Measurements from ENCODE around the gene EXOC6. TPM values are rescaled to one million over a fixed set of nuclear protein-coding genes. Genes with fewer than 3 reads are reported as not detected.
"Not testable (repeated sequence)": the region's sequence is repeated elsewhere in the genome, so short reads cannot be mapped to it uniquely, and the experiment has no call there.

The EXOC6 gene
- total and polyA plus RNA-seq, 3 experiments from 2014 or later = 7.3 to 10.9 (median 10.6) TPM

- Mint-ChIP-seq H3K36me3 (peaks cover 0 to 9% (median 2%) of the 10 kb centered on the region in 3 donors), H3K9me3 (no peaks in the 10 kb centered on the region), H3K27me3 (no peaks in the 10 kb centered on the region), H3K4me1 (no peaks in the 10 kb centered on the region), H3K27ac (no peak overlapping the region), H3K4me3 (no peak overlapping the region)
- H3K4me3 ChIP-seq (ENCODE audit: low read length) = no peak overlapping the region
- H3K36me3 ChIP-seq (ENCODE audit: insufficient read depth, low read length) = no peaks in the 10 kb centered on the region
- ChIA-PET POLR2A (no interaction called here), CTCF (interaction anchor here (1.1 to 1.5 kb wide), 3 partner anchors 63 to 105 kb away, joined by 3 read pairs; no protein-coding TSS in a partner anchor)
- no peak overlapping the region for H3K27ac ChIP-seq (ENCODE audit: low read depth, low read length)
- H3K4me1 ChIP-seq (ENCODE audit: insufficient read depth, low read length) = no peaks in the 10 kb centered on the region
- no peaks in the 10 kb centered on the region for H3K27me3 ChIP-seq (ENCODE audit: insufficient read depth, low read length, poor library complexity, severe bottlenecking)
- H3K9me3 ChIP-seq (ENCODE audit: low read length) = no peaks in the 10 kb centered on the region
- peak in 1 of 5 donors; percentile 2 for DNase-seq
Observed at GRCh38 chr10:92965314-92965713, 117.0 kb downstream of the EXOC6 start.

- peaks cover 0 to 2% (median 0%) of the 10 kb centered on the region in 5 donors for H3K9me3 Mint-ChIP-seq
- H3K36me3 ChIP-seq (ENCODE audit: insufficient read depth, low read length) = no peaks in the 10 kb centered on the region
- H3K27me3 Mint-ChIP-seq = no peaks in the 10 kb centered on the region
- H3K4me3 ChIP-seq (ENCODE audit: low read length) = no peak overlapping the region
- H3K4me1 ChIP-seq (ENCODE audit: insufficient read depth, low read length) = no peaks in the 10 kb centered on the region
- DNase-seq = no peak
- ChIA-PET CTCF (no interaction called here), POLR2A (no interaction called here)
- peaks cover 8 to 24% (median 13%) of the 10 kb centered on the region in 3 donors for H3K36me3 Mint-ChIP-seq
- H3K27ac Mint-ChIP-seq = no peak overlapping the region
- H3K4me3 Mint-ChIP-seq = no peak overlapping the region
- H3K4me1 Mint-ChIP-seq = no peaks in the 10 kb centered on the region
- H3K9me3 ChIP-seq (ENCODE audit: low read length) = no peaks in the 10 kb centered on the region
- H3K27ac ChIP-seq (ENCODE audit: low read depth, low read length) = no peak overlapping the region
- no peaks in the 10 kb centered on the region for H3K27me3 ChIP-seq (ENCODE audit: insufficient read depth, low read length, poor library complexity, severe bottlenecking)
Observed at GRCh38 chr10:92967641-92968040, 119.3 kb downstream of the EXOC6 start.

GRCh38 chr10:92969151-92969550 is 120.8 kb downstream of the EXOC6 start:
- Histone ChIP-seq H3K27ac (ENCODE audit: low read depth, low read length) (no peak overlapping the region), H3K4me1 (ENCODE audit: insufficient read depth, low read length) (no peaks in the 10 kb centered on the region), H3K9me3 (ENCODE audit: low read length) (no peaks in the 10 kb centered on the region), H3K4me3 (ENCODE audit: low read length) (no peak overlapping the region), H3K27me3 (ENCODE audit: insufficient read depth, low read length, poor library complexity, severe bottlenecking) (no peaks in the 10 kb centered on the region), H3K36me3 (ENCODE audit: insufficient read depth, low read length) (no peaks in the 10 kb centered on the region)
- DNase-seq = no peak
- Mint-ChIP-seq H3K9me3 (peaks cover 0 to 2% (median 0%) of the 10 kb centered on the region in 5 donors), H3K27ac (no peak overlapping the region), H3K4me1 (peaks cover 0 to 3% (median 0%) of the 10 kb centered on the region in 3 donors), H3K27me3 (no peaks in the 10 kb centered on the region), H3K36me3 (peaks cover 15 to 36% (median 23%) of the 10 kb centered on the region in 3 donors), H3K4me3 (no peak overlapping the region)
- CTCF ChIA-PET = no interaction called here
- POLR2A ChIA-PET = no interaction called here

- no peaks in the 10 kb centered on the region for H3K27me3 Mint-ChIP-seq
- ChIA-PET CTCF (no interaction called here), POLR2A (no interaction called here)
- H3K36me3 Mint-ChIP-seq = peaks cover 15 to 39% (median 23%) of the 10 kb centered on the region in 3 donors
- Histone ChIP-seq H3K4me1 (ENCODE audit: insufficient read depth, low read length) (no peaks in the 10 kb centered on the region), H3K36me3 (ENCODE audit: insufficient read depth, low read length) (no peaks in the 10 kb centered on the region), H3K27me3 (ENCODE audit: insufficient read depth, low read length, poor library complexity, severe bottlenecking) (no peaks in the 10 kb centered on the region), H3K27ac (ENCODE audit: low read depth, low read length) (no peak overlapping the region), H3K9me3 (ENCODE audit: low read length) (no peaks in the 10 kb centered on the region), H3K4me3 (ENCODE audit: low read length) (no peak overlapping the region)
- H3K4me1 Mint-ChIP-seq = peaks cover 0 to 3% (median 0%) of the 10 kb centered on the region in 3 donors
- no peak overlapping the region for H3K4me3 Mint-ChIP-seq
- H3K9me3 Mint-ChIP-seq = peaks cover 0 to 2% (median 0%) of the 10 kb centered on the region in 5 donors
- no peak for DNase-seq
- peak overlapping the region in 1 of 8 donors; percentile 4 for H3K27ac Mint-ChIP-seq
Observed at GRCh38 chr10:92970301-92971070, 122.2 kb downstream of the EXOC6 start.

GRCh38 chr10:92972066-92972870 is 123.9 kb downstream of the EXOC6 start:
- POLR2A ChIA-PET = no interaction called here
- CTCF ChIA-PET = no interaction called here
- peaks cover 0 to 2% (median 0%) of the 10 kb centered on the region in 5 donors for H3K9me3 Mint-ChIP-seq

GRCh38 chr10:92972886-92973285 is 124.6 kb downstream of the EXOC6 start:
- DNase-seq = no peak
- Mint-ChIP-seq H3K27me3 (no peaks in the 10 kb centered on the region), H3K36me3 (peaks cover 19 to 47% (median 23%) of the 10 kb centered on the region in 3 donors), H3K9me3 (peaks cover 0 to 2% (median 0%) of the 10 kb centered on the region in 5 donors), H3K4me1 (peaks cover 0 to 3% (median 0%) of the 10 kb centered on the region in 3 donors), H3K4me3 (no peak overlapping the region), H3K27ac (peak overlapping the region in 1 of 8 donors; percentile 36)
- Histone ChIP-seq H3K9me3 (ENCODE audit: low read length) (no peaks in the 10 kb centered on the region), H3K27me3 (ENCODE audit: insufficient read depth, low read length, poor library complexity, severe bottlenecking) (no peaks in the 10 kb centered on the region), H3K4me3 (ENCODE audit: low read length) (no peak overlapping the region), H3K27ac (ENCODE audit: low read depth, low read length) (peak overlapping the region; percentile 9), H3K4me1 (ENCODE audit: insufficient read depth, low read length) (no peaks in the 10 kb centered on the region), H3K36me3 (ENCODE audit: insufficient read depth, low read length) (no peaks in the 10 kb centered on the region)
- ChIA-PET CTCF (no interaction called here), POLR2A (no interaction called here)

More at GRCh38 chr10:92972066-92972870, 123.9 kb downstream of the EXOC6 start:
- DNase-seq = no peak
- Histone ChIP-seq H3K27ac (ENCODE audit: low read depth, low read length) (peak overlapping the region; percentile 9), H3K4me1 (ENCODE audit: insufficient read depth, low read length) (no peaks in the 10 kb centered on the region), H3K4me3 (ENCODE audit: low read length) (no peak overlapping the region), H3K9me3 (ENCODE audit: low read length) (no peaks in the 10 kb centered on the region), H3K27me3 (ENCODE audit: insufficient read depth, low read length, poor library complexity, severe bottlenecking) (no peaks in the 10 kb centered on the region), H3K36me3 (ENCODE audit: insufficient read depth, low read length) (no peaks in the 10 kb centered on the region)
- peaks cover 0 to 3% (median 0%) of the 10 kb centered on the region in 3 donors for H3K4me1 Mint-ChIP-seq
- peaks cover 18 to 46% (median 23%) of the 10 kb centered on the region in 3 donors for H3K36me3 Mint-ChIP-seq
- H3K27me3 Mint-ChIP-seq = no peaks in the 10 kb centered on the region
- H3K27ac Mint-ChIP-seq = peak overlapping the region in 3 of 8 donors; percentile 32 to 80 (median 36)
- no peak overlapping the region for H3K4me3 Mint-ChIP-seq

- H3K9me3 Mint-ChIP-seq; H3K4me1 ChIP-seq (ENCODE audit: insufficient read depth, low read length); DNase-seq; POLR2A ChIA-PET; H3K36me3 ChIP-seq (ENCODE audit: insufficient read depth, low read length); H3K4me1 Mint-ChIP-seq; H3K4me3 ChIP-seq (ENCODE audit: low read length); H3K27ac ChIP-seq (ENCODE audit: low read depth, low read length); H3K27ac Mint-ChIP-seq; H3K27me3 Mint-ChIP-seq; CTCF ChIA-PET; H3K9me3 ChIP-seq (ENCODE audit: low read length); H3K4me3 Mint-ChIP-seq; H3K27me3 ChIP-seq (ENCODE audit: insufficient read depth, low read length, poor library complexity, severe bottlenecking): not testable (repeated sequence)
- peaks cover 19 to 36% (median 20%) of the 10 kb centered on the region in 3 donors for H3K36me3 Mint-ChIP-seq
Observed at GRCh38 chr10:92976278-92976677, 128.0 kb downstream of the EXOC6 start.

GRCh38 chr10:92989250-92989649 is 140.9 kb downstream of the EXOC6 start:
- Histone ChIP-seq H3K27me3 (ENCODE audit: insufficient read depth, low read length, poor library complexity, severe bottlenecking) (no peaks in the 10 kb centered on the region), H3K36me3 (ENCODE audit: insufficient read depth, low read length) (no peaks in the 10 kb centered on the region), H3K27ac (ENCODE audit: low read depth, low read length) (no peak overlapping the region), H3K4me3 (ENCODE audit: low read length) (no peak overlapping the region), H3K9me3 (ENCODE audit: low read length) (no peaks in the 10 kb centered on the region), H3K4me1 (ENCODE audit: insufficient read depth, low read length) (no peaks in the 10 kb centered on the region)
- no peak for DNase-seq
- no peak overlapping the region for H3K4me3 Mint-ChIP-seq
- H3K9me3 Mint-ChIP-seq = peaks cover 0 to 3% (median 0%) of the 10 kb centered on the region in 5 donors
- H3K27ac Mint-ChIP-seq = no peak overlapping the region
- H3K27me3 Mint-ChIP-seq = no peaks in the 10 kb centered on the region
- CTCF ChIA-PET = no interaction called here
- POLR2A ChIA-PET = no interaction called here
- peaks cover 4 to 11% (median 9%) of the 10 kb centered on the region in 3 donors for H3K4me1 Mint-ChIP-seq
- H3K36me3 Mint-ChIP-seq = peaks cover 2 to 13% (median 6%) of the 10 kb centered on the region in 3 donors
